ENCODE measurements around the gene KDM4B.

GRCh38 chr19:5073153-5073844, 104.4 kb downstream of the KDM4B start:
- no peak for TF ChIP-seq CTCF (IDR thresholded peaks at IDR 0.05)
- TF ChIP-seq POLR2A (IDR thresholded peaks at IDR 0.05): no peak
